ENCODE data around the gene CISD3. TPM values are rescaled to one million over a fixed set of nuclear protein-coding genes. Genes with fewer than 3 reads are reported as not detected.
"Not testable (repeated sequence)": the region's sequence is repeated elsewhere in the genome, so short reads cannot be mapped to it uniquely, and the experiment has no call there.

CISD3 gene
- total RNA-seq, 1 donor from 2014 or later, result 18.4 TPM

DNA sequence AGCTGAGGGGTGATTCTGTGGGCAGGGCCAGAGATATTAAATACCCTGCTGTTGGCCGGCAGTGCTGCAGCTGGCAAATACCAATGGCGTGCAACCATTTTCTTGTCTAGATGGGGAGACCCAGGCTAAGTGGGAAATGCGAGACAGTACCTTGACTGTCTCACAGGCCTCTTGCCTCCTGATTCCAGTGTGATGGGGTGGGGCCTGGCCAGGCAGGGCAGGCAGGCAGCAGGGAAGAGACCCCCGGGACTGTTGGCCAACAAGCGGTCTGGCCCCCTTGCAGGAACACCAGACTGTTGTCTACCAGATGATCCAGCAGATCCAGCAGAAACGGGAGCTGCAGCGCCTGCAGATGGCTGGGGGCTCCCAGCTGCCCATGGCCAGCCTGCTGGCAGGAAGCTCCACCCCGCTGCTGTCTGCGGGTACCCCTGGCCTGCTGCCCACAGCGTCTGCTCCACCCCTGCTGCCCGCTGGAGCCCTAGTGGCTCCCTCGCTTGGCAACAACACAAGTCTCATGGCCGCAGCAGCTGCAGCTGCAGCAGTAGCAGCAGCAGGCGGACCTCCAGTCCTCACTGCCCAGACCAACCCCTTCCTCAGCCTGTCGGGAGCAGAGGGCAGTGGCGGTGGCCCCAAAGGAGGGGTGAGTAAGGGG lies 5.7 kb upstream of the CISD3 start:
- no peak for DNase-seq (ENCODE audit: low spot score)
- no peaks in the 10 kb centered on the region for H3K27me3 Mint-ChIP-seq (ENCODE audit: low read depth)
- no peak overlapping the region for H3K4me3 Mint-ChIP-seq (ENCODE audit: unreplicated experiment)
- TF ChIP-seq, protein P1, sequence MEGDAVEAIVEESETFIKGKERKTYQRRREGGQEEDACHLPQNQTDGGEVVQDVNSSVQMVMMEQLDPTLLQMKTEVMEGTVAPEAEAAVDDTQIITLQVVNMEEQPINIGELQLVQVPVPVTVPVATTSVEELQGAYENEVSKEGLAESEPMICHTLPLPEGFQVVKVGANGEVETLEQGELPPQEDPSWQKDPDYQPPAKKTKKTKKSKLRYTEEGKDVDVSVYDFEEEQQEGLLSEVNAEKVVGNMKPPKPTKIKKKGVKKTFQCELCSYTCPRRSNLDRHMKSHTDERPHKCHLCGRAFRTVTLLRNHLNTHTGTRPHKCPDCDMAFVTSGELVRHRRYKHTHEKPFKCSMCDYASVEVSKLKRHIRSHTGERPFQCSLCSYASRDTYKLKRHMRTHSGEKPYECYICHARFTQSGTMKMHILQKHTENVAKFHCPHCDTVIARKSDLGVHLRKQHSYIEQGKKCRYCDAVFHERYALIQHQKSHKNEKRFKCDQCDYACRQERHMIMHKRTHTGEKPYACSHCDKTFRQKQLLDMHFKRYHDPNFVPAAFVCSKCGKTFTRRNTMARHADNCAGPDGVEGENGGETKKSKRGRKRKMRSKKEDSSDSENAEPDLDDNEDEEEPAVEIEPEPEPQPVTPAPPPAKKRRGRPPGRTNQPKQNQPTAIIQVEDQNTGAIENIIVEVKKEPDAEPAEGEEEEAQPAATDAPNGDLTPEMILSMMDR (IDR thresholded peaks at IDR 0.05), result no peak
- peaks cover 2% of the 10 kb centered on the region for H3K36me3 Mint-ChIP-seq (ENCODE audit: low read depth)
- H3K9me3 Mint-ChIP-seq (ENCODE audit: low read depth), result no peaks in the 10 kb centered on the region
- H3K27ac Mint-ChIP-seq (ENCODE audit: unreplicated experiment), result no peak overlapping the region
- peaks cover 12% of the 10 kb centered on the region for H3K4me1 Mint-ChIP-seq (ENCODE audit: low read depth)

DNA sequence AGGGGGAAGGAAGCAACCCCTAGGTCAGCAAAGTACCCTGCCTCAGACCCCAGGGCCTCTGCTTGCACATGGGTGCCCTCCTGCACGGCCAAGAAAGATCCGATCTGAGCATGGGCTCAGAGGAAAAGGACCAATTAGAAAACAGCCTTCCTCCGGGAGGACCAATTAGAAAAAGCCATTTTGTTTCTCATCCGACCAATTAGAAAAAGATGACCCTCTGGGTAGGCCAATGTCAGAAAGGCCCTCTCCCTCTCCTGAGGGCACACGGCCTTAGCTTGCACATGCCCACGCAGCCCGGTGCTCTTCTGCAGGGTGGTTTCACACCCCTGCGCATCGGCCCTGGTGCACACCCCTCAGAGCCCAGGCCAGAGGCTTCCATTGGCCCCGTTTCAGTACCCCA lies 5.1 kb upstream of the CISD3 start:
- Mint-ChIP-seq H3K9me3 (ENCODE audit: low read depth) (no peaks in the 10 kb centered on the region), H3K4me3 (ENCODE audit: unreplicated experiment) (no peak overlapping the region), H3K27me3 (ENCODE audit: low read depth) (no peaks in the 10 kb centered on the region), H3K4me1 (ENCODE audit: low read depth) (peaks cover 14% of the 10 kb centered on the region), H3K36me3 (ENCODE audit: low read depth) (peaks cover 2% of the 10 kb centered on the region), H3K27ac (ENCODE audit: unreplicated experiment) (no peak overlapping the region)
- no peak for DNase-seq (ENCODE audit: low spot score)
- TF ChIP-seq, protein P1 (IDR thresholded peaks at IDR 0.05), result no peak

DNA sequence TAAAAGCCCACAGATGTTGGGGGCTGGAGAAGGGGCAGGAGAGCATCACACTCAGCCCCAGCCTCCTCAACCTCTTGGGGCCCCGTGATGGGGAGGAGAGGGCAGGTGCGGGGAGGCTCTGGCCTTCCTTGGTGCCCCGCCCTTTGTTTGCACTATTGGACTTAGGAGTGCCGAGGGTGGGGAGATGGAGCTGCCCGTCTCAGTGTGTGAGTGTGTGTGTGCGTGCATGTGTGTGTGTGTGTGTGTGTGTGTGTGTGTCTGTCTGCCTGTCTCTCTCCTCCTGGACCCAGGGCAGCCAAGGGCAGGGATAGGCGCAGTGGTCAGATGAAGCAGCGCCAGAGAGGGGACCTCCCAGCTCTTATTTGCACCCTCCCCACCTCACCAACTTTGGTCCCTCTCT lies 4.0 kb upstream of the CISD3 start:
- not testable (repeated sequence) for H3K27ac Mint-ChIP-seq (ENCODE audit: unreplicated experiment); DNase-seq (ENCODE audit: low spot score); H3K27me3 Mint-ChIP-seq (ENCODE audit: low read depth); H3K4me3 Mint-ChIP-seq (ENCODE audit: unreplicated experiment); H3K36me3 Mint-ChIP-seq (ENCODE audit: low read depth); H3K9me3 Mint-ChIP-seq (ENCODE audit: low read depth)
- peaks cover 22% of the 10 kb centered on the region for H3K4me1 Mint-ChIP-seq (ENCODE audit: low read depth)

DNA sequence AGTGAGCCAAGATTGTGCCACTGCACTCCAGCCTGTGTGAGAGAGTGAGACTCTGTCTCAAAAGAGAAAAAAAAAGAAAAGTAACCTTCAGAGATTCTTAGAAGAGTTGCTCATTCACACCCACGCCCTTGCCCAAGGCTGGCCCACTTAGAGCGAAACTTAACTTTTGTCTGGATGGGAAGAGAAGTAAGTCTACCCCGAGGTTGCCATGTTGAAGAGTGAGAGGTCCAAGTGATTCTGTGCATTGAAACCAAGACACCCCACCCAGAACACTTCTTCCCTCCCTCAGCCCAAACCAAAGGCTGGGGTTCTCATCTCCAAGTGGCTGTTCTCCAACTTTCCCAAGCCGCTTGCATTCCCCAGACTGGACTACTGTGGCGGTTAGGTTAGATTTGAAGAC lies 2.4 kb upstream of the CISD3 start:
- TF ChIP-seq, protein P1 (IDR thresholded peaks at IDR 0.05), result no peak
- no peak overlapping the region for H3K27ac Mint-ChIP-seq (ENCODE audit: unreplicated experiment)
- H3K27me3 Mint-ChIP-seq (ENCODE audit: low read depth), result no peaks in the 10 kb centered on the region

DNA sequence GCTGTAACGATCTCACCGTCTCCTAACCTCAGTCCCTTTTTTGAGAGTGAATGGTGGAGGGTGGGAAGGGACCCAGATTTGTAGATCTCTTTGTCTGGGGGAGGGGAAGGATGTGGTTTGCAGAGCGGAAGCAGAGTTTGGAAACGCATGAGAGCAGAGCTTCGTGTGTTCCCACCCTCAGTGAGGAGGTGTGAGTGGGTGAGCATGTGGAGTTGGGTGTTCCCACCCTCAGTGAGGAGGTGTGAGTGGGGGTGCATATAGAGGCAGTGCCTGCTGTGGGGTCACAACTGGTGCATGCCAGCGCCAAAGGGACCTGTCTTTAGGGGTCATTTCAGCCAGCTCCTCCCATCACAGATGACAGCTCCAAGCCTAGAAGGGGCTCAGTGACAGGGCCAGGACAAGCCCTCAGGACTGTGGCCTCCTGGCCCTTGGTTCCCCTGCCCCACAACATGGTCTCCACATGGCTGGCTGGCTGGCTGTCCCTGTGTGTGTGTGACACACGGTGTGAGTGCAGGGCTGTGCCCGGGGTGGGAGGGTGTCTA lies 1.8 kb upstream of the CISD3 start:
- no peaks in the 10 kb centered on the region for H3K9me3 Mint-ChIP-seq (ENCODE audit: low read depth)
- TF ChIP-seq, protein P1 (IDR thresholded peaks at IDR 0.05), result no peak
- peaks cover 3% of the 10 kb centered on the region for H3K36me3 Mint-ChIP-seq (ENCODE audit: low read depth)
- no peak for DNase-seq (ENCODE audit: low spot score)
- H3K27me3 Mint-ChIP-seq (ENCODE audit: low read depth), result no peaks in the 10 kb centered on the region
- H3K27ac Mint-ChIP-seq (ENCODE audit: unreplicated experiment), result no peak overlapping the region
- H3K4me3 Mint-ChIP-seq (ENCODE audit: unreplicated experiment), result no peak overlapping the region
- H3K4me1 Mint-ChIP-seq (ENCODE audit: low read depth), result peaks cover 32% of the 10 kb centered on the region

More for the DNA sequence above, 2.4 kb upstream of the CISD3 start:
- no peaks in the 10 kb centered on the region for H3K36me3 Mint-ChIP-seq (ENCODE audit: low read depth)
- no peak for DNase-seq (ENCODE audit: low spot score)
- no peak overlapping the region for H3K4me3 Mint-ChIP-seq (ENCODE audit: unreplicated experiment)
- peaks cover 32% of the 10 kb centered on the region for H3K4me1 Mint-ChIP-seq (ENCODE audit: low read depth)
- no peaks in the 10 kb centered on the region for H3K9me3 Mint-ChIP-seq (ENCODE audit: low read depth)

DNA sequence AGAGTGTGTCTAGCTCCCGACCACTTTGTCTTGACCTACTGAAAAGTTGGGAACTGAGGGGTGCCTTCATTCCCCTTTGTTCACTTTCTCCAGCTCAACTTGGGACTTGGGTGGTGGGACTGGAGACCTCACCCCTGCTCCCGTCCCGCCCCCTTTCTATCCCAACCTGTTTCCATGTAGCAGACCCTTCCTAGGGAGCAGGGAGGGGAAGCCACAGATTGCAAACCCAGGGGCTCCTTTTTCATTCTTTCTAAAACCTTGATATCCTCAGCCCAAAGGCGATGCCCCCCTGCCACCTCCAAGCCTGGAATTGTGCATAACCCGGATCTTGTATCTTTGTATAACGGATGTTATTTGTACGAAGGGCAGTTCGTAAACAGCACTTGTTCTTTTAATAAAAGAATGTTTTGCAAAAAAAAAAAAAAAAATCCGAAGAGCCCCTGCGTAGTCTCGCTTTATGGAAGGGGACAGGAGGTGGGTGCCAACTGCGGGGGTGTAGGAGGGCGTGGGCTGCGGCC lies 714 bp upstream of the CISD3 start:
- no peaks in the 10 kb centered on the region for H3K27me3 Mint-ChIP-seq (ENCODE audit: low read depth)
- H3K9me3 Mint-ChIP-seq (ENCODE audit: low read depth), result no peaks in the 10 kb centered on the region
- peaks cover 28% of the 10 kb centered on the region for H3K4me1 Mint-ChIP-seq (ENCODE audit: low read depth)
- H3K27ac Mint-ChIP-seq (ENCODE audit: unreplicated experiment), result peak overlapping the region; percentile 36
- peak overlapping the region; percentile 63 for H3K4me3 Mint-ChIP-seq (ENCODE audit: unreplicated experiment)
- peaks cover 3% of the 10 kb centered on the region for H3K36me3 Mint-ChIP-seq (ENCODE audit: low read depth)
- TF ChIP-seq, protein P1 (IDR thresholded peaks at IDR 0.05), result no peak
- no peak for DNase-seq (ENCODE audit: low spot score)

All from chondrocyte (in vitro differentiated cells).